ENCODE results near the gene CD2. TPM values are rescaled to one million over a fixed set of nuclear protein-coding genes. Genes with fewer than 3 reads are reported as not detected.

Gene CD2
- polyA plus RNA-seq, 3 donors, result 1.2 to 3.3 (median 1.8) TPM

DNA sequence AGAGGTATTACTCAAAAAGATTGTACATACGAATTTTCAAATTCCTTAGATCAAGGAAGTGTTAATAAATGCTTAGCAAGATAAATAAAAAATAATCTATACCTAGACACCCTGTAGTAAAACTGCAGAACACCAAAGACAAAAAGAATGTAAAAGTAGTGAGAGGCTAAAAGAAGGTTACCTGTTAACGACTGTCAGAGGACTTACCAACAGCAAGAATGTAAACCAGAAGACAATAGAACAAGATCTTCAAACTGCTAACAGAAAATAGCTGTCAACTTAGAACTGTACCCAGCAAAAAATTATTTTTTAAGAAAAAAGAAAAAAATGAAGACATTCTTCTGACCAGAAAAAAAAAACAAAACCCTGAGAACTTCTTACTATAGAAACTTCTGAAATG lies 51.2 kb downstream of the CD2 start:
- H3K27ac ChIP-seq (ENCODE audit: low read depth, low read length), result no peak overlapping the region
- WGBS, 3 donors, result 74 to 77% (median 76%) methylated on average over 2 of the region's 2 CpGs

- H3K27ac ChIP-seq (ENCODE audit: low read depth, low read length), result no peak overlapping the region
- 56 to 74% (median 61%) methylated on average over 1 of the region's 1 CpG for WGBS, 3 donors
Measured at GRCh38 chr1:116806245-116806644, 52.0 kb downstream of the CD2 start.

DNA sequence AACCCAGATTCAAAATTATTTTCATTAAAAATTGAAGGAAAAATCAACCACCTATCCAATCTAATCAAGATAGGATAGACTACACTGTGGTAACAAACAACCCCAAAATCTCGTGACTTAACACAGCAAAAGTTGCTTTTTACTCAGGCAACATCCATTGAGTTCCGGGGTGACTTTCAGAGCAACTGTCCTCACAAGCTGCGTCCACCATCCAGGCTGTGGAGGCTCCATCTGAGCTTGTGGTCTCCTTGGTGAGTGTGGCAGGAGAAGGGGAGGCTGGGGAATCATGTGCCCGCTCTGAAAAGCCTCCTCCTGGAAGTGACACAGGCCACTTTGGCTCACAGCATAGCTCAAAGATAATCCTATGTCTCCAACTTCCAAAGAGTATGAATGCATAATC lies 52.4 kb downstream of the CD2 start:
- no peak overlapping the region for H3K27ac ChIP-seq (ENCODE audit: low read depth, low read length)
- 85 to 92% (median 90%) methylated on average over 4 of the region's 4 CpGs for WGBS, 3 donors

- WGBS, 3 donors, result 78 to 85% (median 83%) methylated on average over 16 of the region's 16 CpGs
- H3K27ac ChIP-seq (ENCODE audit: low read depth, low read length), result no peak overlapping the region
Measured at GRCh38 chr1:116807394-116808199, 53.4 kb downstream of the CD2 start.

- WGBS, 3 donors, result 82 to 89% (median 82%) methylated on average over 8 of the region's 8 CpGs
- H3K27ac ChIP-seq (ENCODE audit: low read depth, low read length), result no peak overlapping the region
Measured at GRCh38 chr1:116808200-116808847, 54.1 kb downstream of the CD2 start.

DNA sequence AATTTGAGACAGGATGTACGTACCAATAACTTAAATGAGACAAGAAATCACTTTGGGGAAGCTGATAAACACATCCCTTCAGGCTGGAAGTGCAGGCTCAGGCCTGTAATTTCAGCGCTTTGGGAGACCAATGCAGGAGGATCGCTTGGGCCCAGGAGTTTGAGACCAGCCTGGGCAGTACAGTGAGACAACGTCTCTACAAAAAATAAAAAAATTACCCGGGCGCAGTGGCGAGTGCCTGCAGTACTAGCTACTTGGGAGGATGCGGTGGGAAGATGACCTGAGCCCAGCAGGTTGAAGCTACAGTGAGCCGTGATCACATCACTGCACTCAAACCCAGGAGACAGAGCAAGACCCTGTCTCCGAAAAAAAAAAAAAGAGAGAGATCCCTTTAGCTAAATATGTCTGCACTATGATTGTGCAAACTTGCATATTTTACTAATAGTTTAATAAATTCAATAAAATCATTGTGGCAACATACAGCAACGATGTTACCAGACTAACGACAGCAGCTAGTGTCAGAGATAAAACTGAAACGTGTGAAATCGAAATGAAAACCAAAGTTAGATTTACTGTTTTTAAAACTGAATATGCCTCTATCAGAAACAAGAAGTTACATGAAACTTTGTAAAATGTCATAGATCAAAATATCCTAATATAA lies 54.7 kb downstream of the CD2 start:
- 89 to 93% (median 90%) methylated on average over 14 of the region's 14 CpGs for WGBS, 3 donors
- no peak overlapping the region for H3K27ac ChIP-seq (ENCODE audit: low read depth, low read length)

- 50 to 98% (median 93%) methylated on average over 1 of the region's 1 CpG for WGBS, 3 donors
- no peak overlapping the region for H3K27ac ChIP-seq (ENCODE audit: low read depth, low read length)
Measured at GRCh38 chr1:116811321-116811720, 57.1 kb downstream of the CD2 start.

DNA sequence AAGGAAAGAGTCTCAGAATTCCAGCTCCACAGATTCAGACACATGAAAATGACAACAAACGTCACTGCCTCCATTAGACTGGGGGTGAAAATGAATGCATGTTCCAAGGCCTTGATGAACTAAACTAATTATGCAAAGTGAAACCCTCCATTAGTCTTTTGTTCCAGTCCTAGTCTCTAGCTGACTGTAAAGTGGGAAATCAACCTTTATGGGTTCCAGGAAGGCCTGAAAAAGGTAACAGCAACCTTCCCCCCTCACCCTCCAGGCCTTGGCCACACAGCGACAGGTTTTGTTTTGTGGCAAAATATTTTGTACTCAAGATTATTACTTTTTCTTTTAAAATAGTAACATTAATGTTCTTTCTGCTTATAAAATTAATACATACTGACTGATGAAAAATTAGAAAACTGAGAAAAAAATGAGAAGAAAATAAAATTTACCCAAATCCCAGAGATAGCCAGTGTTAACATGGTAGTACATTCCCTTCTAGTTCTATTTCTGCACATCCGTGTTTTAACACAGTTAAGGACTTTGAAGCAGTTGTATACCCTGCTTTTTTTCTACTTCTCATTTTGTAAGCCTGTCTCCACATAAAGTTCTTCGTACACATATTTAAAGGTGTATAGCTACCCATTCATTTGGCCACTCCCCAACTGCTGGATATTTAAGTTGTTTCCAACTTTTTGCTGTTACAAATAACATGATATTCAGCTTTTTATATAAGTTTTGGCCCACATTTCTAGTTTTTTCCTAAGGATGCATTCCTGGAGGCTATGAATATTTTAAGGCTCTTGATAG lies 60.9 kb downstream of the CD2 start:
- 70 to 88% (median 74%) methylated on average over 4 of the region's 4 CpGs for WGBS, 3 donors
- H3K27ac ChIP-seq (ENCODE audit: low read depth, low read length), result no peak overlapping the region

- no peak overlapping the region for H3K27ac ChIP-seq (ENCODE audit: low read depth, low read length)
- WGBS, 3 donors, result 38 to 49% (median 44%) methylated on average over 2 of the region's 2 CpGs
Measured at GRCh38 chr1:116817582-116818064, 63.4 kb downstream of the CD2 start.

Other genes starting within 250 kb of the CD2 start
- gene CD58, start 183.4 kb upstream of the CD2 start, polyA plus RNA-seq, result 10 to 100 TPM in 2 of 3 donors, 1 to 10 TPM in 1; 5.6 to 24.0 (median 19.0) TPM
- 1 to 10 TPM; 1.0 to 1.9 (median 1.1) TPM for gene IGSF3, start 86.7 kb upstream of the CD2 start, polyA plus RNA-seq
- 10 to 100 TPM in 1 of 3 donors, 1 to 10 TPM in 2; 6.6 to 15.4 (median 8.7) TPM for gene PTGFRN, start 155.5 kb downstream of the CD2 start, polyA plus RNA-seq
- gene CD101, start 247.3 kb downstream of the CD2 start, polyA plus RNA-seq, result 1 to 10 TPM in 2 of 3 donors, not detected in 1; 1.1 to 1.3 TPM

Data from adipose tissue (tissue), 3 donors.